Measurements from ENCODE around the gene SLC6A9.

SLC6A9 gene

DNA sequence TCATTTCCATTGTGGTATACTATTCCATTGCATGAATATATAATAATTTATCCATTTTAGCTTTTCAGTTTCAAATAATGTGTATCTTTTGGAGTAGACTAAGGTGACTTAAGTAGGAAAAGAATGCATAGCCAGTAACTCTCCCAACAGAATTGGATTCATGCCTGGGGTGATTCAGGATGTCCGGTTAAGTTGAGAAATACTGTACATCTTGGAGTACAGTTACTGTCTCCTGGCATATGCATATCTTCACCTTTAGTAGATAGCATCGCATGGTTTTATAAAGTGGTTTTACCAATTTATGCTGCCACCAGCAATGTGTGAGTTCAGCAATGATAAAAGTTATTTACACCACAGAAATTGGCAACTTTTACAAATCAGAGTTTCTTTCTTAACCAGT, 18.6 kb upstream of the SLC6A9 start:
- H3K36me3 ChIP-seq (ENCODE audit: control insufficient read depth in 1 of 2, insufficient read depth in 2 of 2, low read length in 2 of 2), result no peaks in the 10 kb centered on the region
- H3K9me3 ChIP-seq (ENCODE audit: control insufficient read depth in 1 of 2, low read length in 2 of 2), result no peaks in the 10 kb centered on the region
- H3K27me3 ChIP-seq (ENCODE audit: control insufficient read depth in 1 of 2, insufficient read depth in 2 of 2, low read length in 2 of 2), result no peaks in the 10 kb centered on the region
- no peak overlapping the region for H3K9ac ChIP-seq (ENCODE audit: low read depth in 1 of 2, low read length in 2 of 2)
- H3K4me3 ChIP-seq (ENCODE audit: low read depth in 1 of 2, low read length in 2 of 2), result no peak overlapping the region
- no peak overlapping the region for H3K27ac ChIP-seq (ENCODE audit: low read depth, low read length)
- H3K4me1 ChIP-seq (ENCODE audit: control insufficient read depth in 1 of 2, insufficient read depth in 2 of 2, low read length in 2 of 2), result peaks cover 8 to 11% of the 10 kb centered on the region in 2 donors

DNA sequence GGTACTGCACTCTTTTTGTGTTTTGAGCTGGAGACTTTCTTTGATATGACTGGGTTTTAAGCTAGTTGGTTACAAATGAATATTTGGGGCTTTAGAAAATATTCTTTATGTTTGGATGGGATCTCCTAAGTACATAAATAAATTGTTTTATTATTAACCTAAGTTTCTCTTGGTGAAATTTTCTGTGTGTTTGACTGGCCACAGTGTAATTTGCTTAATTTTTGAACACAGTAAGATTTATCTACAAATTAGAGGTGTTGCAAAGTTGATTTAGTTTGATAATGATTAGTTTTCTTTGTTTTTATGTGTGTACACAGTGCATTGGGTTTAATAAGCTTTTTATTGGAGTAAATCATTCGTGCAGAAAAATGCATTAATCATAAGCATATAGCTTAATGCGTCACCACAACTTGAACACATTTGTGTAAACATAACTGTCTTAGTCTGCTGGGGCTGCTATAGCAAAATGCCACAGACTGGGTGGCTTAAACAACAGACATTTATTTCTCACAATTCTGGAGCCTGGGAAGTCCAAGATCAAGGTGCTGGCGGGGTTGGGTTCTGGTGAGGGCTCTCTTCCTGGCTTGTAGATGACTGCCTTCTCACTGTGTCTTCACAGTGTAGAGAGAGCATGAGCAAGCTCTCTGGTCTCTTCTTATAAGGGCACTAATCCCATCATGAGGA, 17.4 kb upstream of the SLC6A9 start:
- no peaks in the 10 kb centered on the region for H3K27me3 ChIP-seq (ENCODE audit: control insufficient read depth in 1 of 2, insufficient read depth in 2 of 2, low read length in 2 of 2)
- H3K9ac ChIP-seq (ENCODE audit: low read depth in 1 of 2, low read length in 2 of 2), result no peak overlapping the region
- H3K27ac ChIP-seq (ENCODE audit: low read depth, low read length), result no peak overlapping the region
- H3K4me3 ChIP-seq (ENCODE audit: low read depth in 1 of 2, low read length in 2 of 2), result no peak overlapping the region
- H3K9me3 ChIP-seq (ENCODE audit: control insufficient read depth in 1 of 2, low read length in 2 of 2), result no peaks in the 10 kb centered on the region
- peaks cover 8 to 11% of the 10 kb centered on the region in 2 donors for H3K4me1 ChIP-seq (ENCODE audit: control insufficient read depth in 1 of 2, insufficient read depth in 2 of 2, low read length in 2 of 2)
- no peaks in the 10 kb centered on the region for H3K36me3 ChIP-seq (ENCODE audit: control insufficient read depth in 1 of 2, insufficient read depth in 2 of 2, low read length in 2 of 2)

GRCh38 chr1:44047131-44047530, 15.9 kb upstream of the SLC6A9 start:
- Histone ChIP-seq H3K9me3 (ENCODE audit: control insufficient read depth in 1 of 2, low read length in 2 of 2) (no peaks in the 10 kb centered on the region), H3K4me1 (ENCODE audit: control insufficient read depth in 1 of 2, insufficient read depth in 2 of 2, low read length in 2 of 2) (peaks cover 8 to 11% of the 10 kb centered on the region in 2 donors), H3K27me3 (ENCODE audit: control insufficient read depth in 1 of 2, insufficient read depth in 2 of 2, low read length in 2 of 2) (no peaks in the 10 kb centered on the region), H3K27ac (ENCODE audit: low read depth, low read length) (no peak overlapping the region), H3K36me3 (ENCODE audit: control insufficient read depth in 1 of 2, insufficient read depth in 2 of 2, low read length in 2 of 2) (no peaks in the 10 kb centered on the region), H3K9ac (ENCODE audit: low read depth in 1 of 2, low read length in 2 of 2) (no peak overlapping the region), H3K4me3 (ENCODE audit: low read depth in 1 of 2, low read length in 2 of 2) (no peak overlapping the region)

DNA sequence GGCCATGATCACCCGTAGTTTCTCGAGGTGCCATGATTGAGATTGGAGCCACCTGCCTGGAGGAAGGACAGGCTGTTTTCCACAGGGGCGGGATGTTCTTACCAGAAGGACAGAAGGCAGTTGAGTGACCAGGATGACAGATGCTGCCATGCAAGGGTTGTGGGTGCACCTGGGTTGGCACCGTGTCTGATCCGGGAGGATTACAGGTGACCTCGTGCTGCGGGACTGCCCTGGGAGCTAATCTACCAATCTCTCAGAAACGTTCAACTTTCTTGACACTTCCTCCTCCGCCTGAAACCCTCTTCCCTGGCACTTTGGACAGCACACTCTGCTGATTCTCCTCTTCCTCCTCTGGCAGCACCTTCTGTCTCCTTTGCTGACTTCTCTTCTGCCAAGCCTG, 13.8 kb upstream of the SLC6A9 start:
- no peaks in the 10 kb centered on the region for H3K27me3 ChIP-seq (ENCODE audit: control insufficient read depth in 1 of 2, insufficient read depth in 2 of 2, low read length in 2 of 2)
- H3K4me1 ChIP-seq (ENCODE audit: control insufficient read depth in 1 of 2, insufficient read depth in 2 of 2, low read length in 2 of 2), result peaks cover 8 to 11% of the 10 kb centered on the region in 2 donors
- no peaks in the 10 kb centered on the region for H3K9me3 ChIP-seq (ENCODE audit: control insufficient read depth in 1 of 2, low read length in 2 of 2)

GRCh38 chr1:44044071-44044801, 13.0 kb upstream of the SLC6A9 start:
- H3K9me3 ChIP-seq (ENCODE audit: control insufficient read depth in 1 of 2, low read length in 2 of 2), result no peaks in the 10 kb centered on the region

More for the DNA sequence above, 13.8 kb upstream of the SLC6A9 start:
- Histone ChIP-seq H3K36me3 (ENCODE audit: control insufficient read depth in 1 of 2, insufficient read depth in 2 of 2, low read length in 2 of 2) (no peaks in the 10 kb centered on the region), H3K4me3 (ENCODE audit: low read depth in 1 of 2, low read length in 2 of 2) (no peak overlapping the region), H3K9ac (ENCODE audit: low read depth in 1 of 2, low read length in 2 of 2) (no peak overlapping the region), H3K27ac (ENCODE audit: low read depth, low read length) (no peak overlapping the region)

GRCh38 chr1:44043176-44044070, 12.2 kb upstream of the SLC6A9 start:
- Histone ChIP-seq H3K9ac (ENCODE audit: low read depth in 1 of 2, low read length in 2 of 2) (no peak overlapping the region), H3K9me3 (ENCODE audit: control insufficient read depth in 1 of 2, low read length in 2 of 2) (no peaks in the 10 kb centered on the region), H3K27me3 (ENCODE audit: control insufficient read depth in 1 of 2, insufficient read depth in 2 of 2, low read length in 2 of 2) (no peaks in the 10 kb centered on the region), H3K4me1 (ENCODE audit: control insufficient read depth in 1 of 2, insufficient read depth in 2 of 2, low read length in 2 of 2) (peaks cover 7% of the 10 kb centered on the region in 2 donors), H3K4me3 (ENCODE audit: low read depth in 1 of 2, low read length in 2 of 2) (no peak overlapping the region), H3K27ac (ENCODE audit: low read depth, low read length) (no peak overlapping the region), H3K36me3 (ENCODE audit: control insufficient read depth in 1 of 2, insufficient read depth in 2 of 2, low read length in 2 of 2) (no peaks in the 10 kb centered on the region)

More at GRCh38 chr1:44044071-44044801, 13.0 kb upstream of the SLC6A9 start:
- H3K9ac ChIP-seq (ENCODE audit: low read depth in 1 of 2, low read length in 2 of 2), result no peak overlapping the region
- H3K27ac ChIP-seq (ENCODE audit: low read depth, low read length), result no peak overlapping the region
- H3K4me3 ChIP-seq (ENCODE audit: low read depth in 1 of 2, low read length in 2 of 2), result no peak overlapping the region
- no peaks in the 10 kb centered on the region for H3K36me3 ChIP-seq (ENCODE audit: control insufficient read depth in 1 of 2, insufficient read depth in 2 of 2, low read length in 2 of 2)
- no peaks in the 10 kb centered on the region for H3K27me3 ChIP-seq (ENCODE audit: control insufficient read depth in 1 of 2, insufficient read depth in 2 of 2, low read length in 2 of 2)
- peaks cover 8 to 11% of the 10 kb centered on the region in 2 donors for H3K4me1 ChIP-seq (ENCODE audit: control insufficient read depth in 1 of 2, insufficient read depth in 2 of 2, low read length in 2 of 2)

DNA sequence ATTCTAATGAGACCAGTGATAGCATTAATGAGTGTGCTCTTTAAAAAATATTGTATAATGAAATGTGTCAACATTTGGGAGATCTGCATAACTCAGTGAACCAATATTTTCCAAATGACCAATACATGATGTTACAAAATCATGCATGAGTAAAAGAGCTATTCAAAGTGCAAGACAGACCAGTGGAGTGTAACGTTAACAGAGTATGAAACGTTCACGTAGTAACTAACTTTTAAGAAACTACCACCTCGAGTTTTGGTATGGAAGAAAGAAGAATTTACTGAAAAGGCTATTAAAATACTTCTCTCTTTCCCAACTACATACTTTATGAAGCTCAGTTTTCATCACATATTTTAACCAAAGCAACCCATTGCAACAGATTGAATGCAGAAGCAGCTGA, 9.6 kb upstream of the SLC6A9 start:
- Histone ChIP-seq H3K27ac (ENCODE audit: low read depth, low read length) (no peak overlapping the region), H3K36me3 (ENCODE audit: control insufficient read depth in 1 of 2, insufficient read depth in 2 of 2, low read length in 2 of 2) (no peaks in the 10 kb centered on the region), H3K4me1 (ENCODE audit: control insufficient read depth in 1 of 2, insufficient read depth in 2 of 2, low read length in 2 of 2) (peaks cover 6% of the 10 kb centered on the region in 2 donors), H3K9ac (ENCODE audit: low read depth in 1 of 2, low read length in 2 of 2) (no peak overlapping the region), H3K9me3 (ENCODE audit: control insufficient read depth in 1 of 2, low read length in 2 of 2) (no peaks in the 10 kb centered on the region), H3K4me3 (ENCODE audit: low read depth in 1 of 2, low read length in 2 of 2) (no peak overlapping the region), H3K27me3 (ENCODE audit: control insufficient read depth in 1 of 2, insufficient read depth in 2 of 2, low read length in 2 of 2) (no peaks in the 10 kb centered on the region)

DNA sequence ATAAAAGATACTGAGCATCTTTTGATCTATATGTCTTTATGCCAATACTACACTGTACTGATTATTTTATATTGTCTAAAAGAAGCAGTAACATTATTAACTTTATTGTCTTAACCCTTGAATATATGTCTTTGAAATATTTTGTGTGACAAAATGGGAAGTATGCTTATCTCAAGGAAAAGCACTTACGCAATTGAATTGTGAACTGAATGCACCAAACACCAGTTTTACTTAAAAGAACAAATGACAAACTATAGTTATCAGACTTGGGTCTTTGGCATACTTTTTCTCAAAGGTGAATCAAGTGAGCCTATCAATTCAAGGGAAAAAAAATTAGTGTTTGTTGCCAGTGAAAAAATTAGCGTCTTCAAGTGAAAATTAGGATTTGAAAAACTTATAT, 9.2 kb upstream of the SLC6A9 start:
- no peak overlapping the region for H3K27ac ChIP-seq (ENCODE audit: low read depth, low read length)
- H3K9ac ChIP-seq (ENCODE audit: low read depth in 1 of 2, low read length in 2 of 2), result no peak overlapping the region
- H3K36me3 ChIP-seq (ENCODE audit: control insufficient read depth in 1 of 2, insufficient read depth in 2 of 2, low read length in 2 of 2), result no peaks in the 10 kb centered on the region
- H3K4me3 ChIP-seq (ENCODE audit: low read depth in 1 of 2, low read length in 2 of 2), result no peak overlapping the region
- H3K27me3 ChIP-seq (ENCODE audit: control insufficient read depth in 1 of 2, insufficient read depth in 2 of 2, low read length in 2 of 2), result no peaks in the 10 kb centered on the region
- H3K4me1 ChIP-seq (ENCODE audit: control insufficient read depth in 1 of 2, insufficient read depth in 2 of 2, low read length in 2 of 2), result peaks cover 10% of the 10 kb centered on the region in 2 donors
- H3K9me3 ChIP-seq (ENCODE audit: control insufficient read depth in 1 of 2, low read length in 2 of 2), result no peaks in the 10 kb centered on the region

DNA sequence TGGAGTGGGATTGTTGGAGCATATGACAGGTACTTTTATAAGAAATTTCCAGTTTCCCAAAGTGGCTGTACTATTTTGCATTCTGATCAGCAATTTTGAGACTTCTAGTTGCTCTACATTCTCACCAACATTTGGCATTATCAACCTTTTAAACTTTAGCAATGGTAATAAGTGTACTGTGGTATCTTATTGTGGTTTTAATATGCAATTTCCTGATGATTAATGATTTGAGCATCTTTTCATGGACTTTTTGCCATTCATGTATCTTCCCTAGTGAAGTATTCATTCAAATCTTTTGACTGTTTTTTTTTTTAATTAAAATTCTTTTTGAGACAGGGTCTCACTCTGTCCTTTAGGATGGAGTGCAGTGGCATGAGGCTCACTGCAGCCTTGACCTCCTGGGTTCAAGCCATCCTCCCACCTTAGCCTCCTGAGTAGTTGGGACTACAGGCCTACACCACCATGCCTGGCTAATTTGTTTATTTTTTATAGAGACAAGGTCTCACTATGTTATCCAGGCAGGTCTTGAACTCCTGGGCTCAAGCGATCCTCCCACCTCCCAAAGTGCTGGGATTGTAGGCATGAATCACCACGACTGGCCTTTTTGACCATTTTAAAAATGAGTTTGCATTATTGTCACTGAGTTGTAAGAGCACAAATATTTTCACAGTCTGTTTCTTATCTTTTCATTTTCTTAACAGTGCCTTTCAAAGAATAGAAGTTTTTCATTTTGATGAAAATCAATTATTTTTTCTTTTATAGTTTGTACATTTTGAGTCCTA, 7.8 kb upstream of the SLC6A9 start:
- H3K9me3 ChIP-seq (ENCODE audit: control insufficient read depth in 1 of 2, low read length in 2 of 2), result no peaks in the 10 kb centered on the region
- no peaks in the 10 kb centered on the region for H3K27me3 ChIP-seq (ENCODE audit: control insufficient read depth in 1 of 2, insufficient read depth in 2 of 2, low read length in 2 of 2)
- H3K36me3 ChIP-seq (ENCODE audit: control insufficient read depth in 1 of 2, insufficient read depth in 2 of 2, low read length in 2 of 2), result no peaks in the 10 kb centered on the region
- no peak overlapping the region for H3K4me3 ChIP-seq (ENCODE audit: low read depth in 1 of 2, low read length in 2 of 2)
- H3K4me1 ChIP-seq (ENCODE audit: control insufficient read depth in 1 of 2, insufficient read depth in 2 of 2, low read length in 2 of 2), result peaks cover 11 to 13% of the 10 kb centered on the region in 2 donors
- no peak overlapping the region for H3K27ac ChIP-seq (ENCODE audit: low read depth, low read length)
- no peak overlapping the region for H3K9ac ChIP-seq (ENCODE audit: low read depth in 1 of 2, low read length in 2 of 2)
